Upper lobe of left lung (tissue), 6 donors: Measurements from ENCODE around the gene TBL1XR1. TPM values are rescaled to one million over a fixed set of nuclear protein-coding genes. Genes with fewer than 3 reads are reported as not detected.
"Not testable (repeated sequence)": the region's sequence is repeated elsewhere in the genome, so short reads cannot be mapped to it uniquely, and the experiment has no call there.

Experiments used
- ATAC-seq, 2 donors: fragments of 200-7000 bp; cut with Tn5 transposase; one replicate each; pipeline ENCODE4 v1.9.1; 2022; ENCODE audit warnings: mild to moderate bottlenecking in 2 of 2, moderate library complexity in 2 of 2; ENCODE audit not compliant: low FRiP score in 2 of 2
- DNase-seq, 2 donors: peaks; one replicate each; pipeline ENCODE4 v3.0.0-alpha.2; 2019 to 2020
- H3K27ac ChIP-seq, 4 donors: fragments of 200-600 bp; sonication (generic); one replicate each; pipeline ENCODE4 v1.5.1; 2016 to 2019
- H3K27me3 ChIP-seq, 4 donors: fragments of 200-600 bp; sonication (generic); one replicate each; pipeline ENCODE4 v1.5.1; 2017 to 2019
- H3K36me3 ChIP-seq, 4 donors: fragments of 200-600 bp; sonication (generic); one replicate each; pipeline ENCODE4 v1.5.1; 2016 to 2019
- H3K4me1 ChIP-seq, 4 donors: fragments of 200-600 bp; sonication (generic); one replicate each; pipeline ENCODE4 v1.5.1; 2018 to 2019
- H3K4me3 ChIP-seq, 4 donors: fragments of 200-600 bp; sonication (generic); one replicate each; pipeline ENCODE4 v1.5.1; 2017 to 2019; ENCODE audit warnings: mild to moderate bottlenecking in 2 of 4, moderate library complexity in 1 of 4
- H3K9me3 ChIP-seq, 4 donors: fragments of 200-600 bp; sonication (generic); one replicate each; pipeline ENCODE4 v1.5.1; 2018 to 2019
- CTCF ChIP-seq, 6 experiments: fragments of 450-650 bp in 4 of 6; fragments of 200-600 bp in 2 of 6; sonication (generic) in 2 of 6; IDR thresholded peaks; one replicate each; pipeline ENCODE4 v1.5.1; 2016 to 2019; ENCODE audit warnings: antibody characterized with exemption in 6 of 6
- EP300 ChIP-seq, 4 donors: sonication (generic); formaldehyde crosslinking; IDR thresholded peaks; one replicate each; pipeline ENCODE4 v1.5.1; 2017; ENCODE audit warnings: antibody characterized with exemption in 4 of 4, control low read depth in 2 of 4
- POLR2A ChIP-seq, 4 donors: fragments of 450-650 bp; IDR thresholded peaks; one replicate each; pipeline ENCODE4 v1.5.1; 2016 to 2017; ENCODE audit warnings: antibody characterized with exemption in 4 of 4, mild to moderate bottlenecking in 2 of 4
- POLR2AphosphoS5 ChIP-seq, 2 donors: sonication (generic); formaldehyde crosslinking; IDR thresholded peaks; one replicate each; pipeline ENCODE4 v1.5.1; 2017; ENCODE audit warnings: antibody characterized with exemption in 2 of 2
- WGBS, 2 donors: methylation state at CpG; one replicate each; pipeline ENCODE4 v1.1.5; 2017 to 2018; 5-methylcytosine and 5-hydroxymethylcytosine counted together
- total RNA-seq, 6 donors: library from RNA; depleted of rRNA in 4 of 6; stranded (reverse); fragments of >200 nt in 4 of 6; gene quantifications; one replicate each; pipeline versions ENCODE4 v1.1.0 to v1.2.1, GENCODE V29; 2016 to 2021
- donor health status: DM: no; HTN: no; CAD: no; lungs with moderate emphysema.
- donor health status: DM: no; HTN: yes; CAD: no; lungs with severe emphysema.

Gene TBL1XR1
- total RNA-seq, 6 donors from 2014 or later = 46.1 to 156 (median 86.6) TPM

DNA sequence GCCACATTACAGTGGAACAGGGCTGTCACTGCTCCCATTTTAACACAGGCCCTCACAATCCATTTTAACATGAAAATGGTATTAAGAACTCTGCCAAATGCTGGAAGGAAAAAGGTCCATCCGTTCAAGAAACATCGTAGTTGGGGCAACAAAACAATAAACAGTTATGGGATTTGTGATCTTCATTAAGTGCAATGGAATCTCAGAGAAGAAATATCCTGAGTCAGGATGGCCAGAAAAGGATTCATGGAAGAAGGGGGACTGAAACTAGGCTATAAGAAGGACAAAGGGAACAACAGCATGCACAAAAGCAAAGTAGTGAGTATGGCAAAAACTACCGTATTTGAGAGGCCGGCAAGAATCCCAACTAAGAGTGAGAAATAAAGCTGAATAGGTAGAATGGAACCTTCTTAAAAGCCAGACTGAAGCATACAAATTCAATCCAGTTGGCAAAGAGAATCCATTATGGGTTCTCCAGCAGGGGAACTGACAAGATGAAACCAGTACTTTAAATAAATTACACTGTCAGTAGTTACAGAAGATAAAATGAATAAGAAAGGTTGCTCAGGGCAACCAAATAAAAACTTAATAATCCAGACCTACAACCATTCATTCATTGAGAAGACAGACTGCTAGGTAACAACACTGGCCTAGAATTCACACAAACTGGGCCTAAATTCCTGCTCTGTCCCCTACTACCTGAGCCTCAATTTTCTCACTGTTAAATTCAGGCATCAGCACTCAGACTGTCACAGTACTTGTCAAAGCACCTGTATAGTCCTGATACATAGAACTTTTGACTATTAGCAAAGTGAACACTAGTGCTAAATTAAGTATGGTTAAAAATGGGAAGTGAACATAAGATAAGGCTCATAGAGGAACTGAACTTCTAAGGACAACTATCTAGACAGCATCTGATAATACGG is 6.3 kb downstream of the TBL1XR1 start:
- Histone ChIP-seq H3K27me3 (no peaks in the 10 kb centered on the region), H3K4me1 (peaks cover 30 to 58% (median 33%) of the 10 kb centered on the region in 4 donors), H3K9me3 (no peaks in the 10 kb centered on the region), H3K36me3 (no peaks in the 10 kb centered on the region), H3K4me3 (no peak overlapping the region), H3K27ac (peak overlapping the region in 2 of 4 donors; percentile 25 to 29)
- TF ChIP-seq POLR2AphosphoS5 (IDR thresholded peaks at IDR 0.05) = no peak
- no peak for TF ChIP-seq POLR2A (IDR thresholded peaks at IDR 0.05)
- no peak for TF ChIP-seq CTCF (IDR thresholded peaks at IDR 0.05)
- no peak for TF ChIP-seq EP300 (IDR thresholded peaks at IDR 0.05)
- DNase-seq = no peak
- ATAC-seq = peak in 1 of 2 donors; percentile 34
- WGBS, 2 donors = 47 to 55% methylated on average over 5 of the region's 5 CpGs

DNA sequence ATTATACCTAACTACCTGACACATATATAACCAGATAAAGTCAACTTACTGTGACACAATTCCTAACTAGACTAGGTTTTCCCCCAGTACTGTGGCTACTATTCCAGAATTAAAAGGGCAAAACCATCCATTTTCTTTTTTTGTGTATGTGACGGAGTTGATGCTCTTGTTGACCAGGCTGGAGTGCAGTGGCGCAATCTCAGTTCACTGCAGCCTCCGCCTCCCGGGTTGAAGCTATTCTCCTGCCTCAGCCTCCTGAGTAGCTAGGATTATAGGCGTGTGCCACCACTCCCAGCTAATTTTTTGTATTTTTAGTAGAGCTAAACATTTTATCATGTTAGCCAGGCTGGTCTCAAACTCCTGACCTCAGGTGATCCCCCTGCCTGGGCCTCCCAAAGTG is 7.1 kb downstream of the TBL1XR1 start:
- peak overlapping the region in 2 of 4 donors; percentile 25 to 32 for H3K27ac ChIP-seq
- ATAC-seq, DNase-seq, H3K27me3 ChIP-seq, H3K36me3 ChIP-seq, H3K9me3 ChIP-seq, H3K4me3 ChIP-seq: not testable (repeated sequence)
- 93% methylated on average over 5 of the region's 5 CpGs for WGBS, 2 donors
- peaks cover 30 to 62% (median 37%) of the 10 kb centered on the region in 4 donors for H3K4me1 ChIP-seq

GRCh38 chr3:177188325-177188724 is 9.0 kb downstream of the TBL1XR1 start:
- ATAC-seq = not testable (repeated sequence)

GRCh38 chr3:177186306-177186705 is 11.0 kb downstream of the TBL1XR1 start:
- no peak for ATAC-seq
- no peak overlapping the region for H3K4me3 ChIP-seq
- no peaks in the 10 kb centered on the region for H3K36me3 ChIP-seq
- H3K9me3 ChIP-seq = no peaks in the 10 kb centered on the region
- peaks cover 17 to 58% (median 31%) of the 10 kb centered on the region in 4 donors for H3K4me1 ChIP-seq
- no peak for TF ChIP-seq CTCF (IDR thresholded peaks at IDR 0.05)
- TF ChIP-seq POLR2AphosphoS5 (IDR thresholded peaks at IDR 0.05) = no peak
- 76 to 78% methylated on average over 1 of the region's 1 CpG for WGBS, 2 donors
- H3K27me3 ChIP-seq = no peaks in the 10 kb centered on the region
- no peak for DNase-seq
- no peak overlapping the region for H3K27ac ChIP-seq

More at GRCh38 chr3:177188325-177188724, 9.0 kb downstream of the TBL1XR1 start:
- H3K4me3 ChIP-seq, H3K9me3 ChIP-seq, H3K36me3 ChIP-seq, H3K27ac ChIP-seq, H3K27me3 ChIP-seq: not testable (repeated sequence)
- peaks cover 24 to 58% (median 31%) of the 10 kb centered on the region in 4 donors for H3K4me1 ChIP-seq
- peak in 1 of 2 donors; percentile 47 for DNase-seq
- WGBS, 2 donors = 61 to 66% methylated on average over 4 of the region's 4 CpGs

DNA sequence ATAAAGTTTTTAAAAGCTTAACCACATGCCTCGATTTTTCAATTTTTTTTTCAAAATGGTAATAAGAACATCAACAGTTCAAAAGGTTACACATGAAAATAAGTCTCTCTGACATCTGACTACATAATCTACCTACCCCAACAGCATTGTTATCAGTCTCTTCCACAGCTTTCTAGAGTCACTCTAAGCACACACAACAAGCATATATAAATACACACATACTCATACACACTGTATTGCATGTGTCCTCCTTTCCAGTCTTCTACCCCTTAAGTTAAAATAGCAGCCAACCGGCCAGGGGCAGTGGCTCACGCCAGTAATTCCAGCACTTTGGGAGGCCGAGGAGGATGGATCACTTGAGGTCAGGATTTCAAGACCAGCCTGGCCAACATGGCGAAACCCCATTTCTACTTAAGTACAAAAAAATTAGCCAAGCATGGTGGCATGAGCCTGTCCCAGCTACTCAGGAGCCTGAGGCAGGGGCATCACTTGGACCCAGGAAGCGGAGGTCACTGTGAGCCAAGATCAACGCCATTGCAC is 12.2 kb downstream of the TBL1XR1 start:
- WGBS, 2 donors = 78 to 88% methylated on average over 7 of the region's 7 CpGs
- no peak overlapping the region for H3K4me3 ChIP-seq
- H3K36me3 ChIP-seq = no peaks in the 10 kb centered on the region
- no peaks in the 10 kb centered on the region for H3K9me3 ChIP-seq
- no peak for DNase-seq
- ATAC-seq = no peak
- no peak for TF ChIP-seq CTCF (IDR thresholded peaks at IDR 0.05)
- no peak for TF ChIP-seq EP300 (IDR thresholded peaks at IDR 0.05)
- TF ChIP-seq POLR2A (IDR thresholded peaks at IDR 0.05) = no peak
- TF ChIP-seq POLR2AphosphoS5 (IDR thresholded peaks at IDR 0.05) = no peak
- peaks cover 6 to 53% (median 24%) of the 10 kb centered on the region in 4 donors for H3K4me1 ChIP-seq
- H3K27ac ChIP-seq = no peak overlapping the region
- H3K27me3 ChIP-seq = no peaks in the 10 kb centered on the region

DNA sequence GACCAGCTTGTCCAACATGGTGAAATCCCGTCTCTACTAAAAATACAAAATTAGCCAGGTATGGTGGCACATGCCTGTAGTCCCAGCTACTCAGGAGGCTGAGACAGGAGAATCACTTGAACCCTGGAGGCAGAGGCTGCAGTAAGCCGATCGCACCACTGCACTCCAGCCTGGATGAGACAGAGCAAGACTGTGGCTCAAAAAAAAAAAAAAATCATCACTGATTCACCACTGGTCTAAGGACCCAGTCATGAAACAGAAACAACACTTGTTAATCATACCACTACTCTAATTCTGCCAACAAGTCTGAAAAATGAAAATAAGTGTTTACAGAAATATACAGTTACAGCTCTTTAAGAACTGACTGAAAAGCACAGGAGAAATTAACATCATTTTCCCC is 12.7 kb downstream of the TBL1XR1 start:
- WGBS, 2 donors = 85 to 90% methylated on average over 3 of the region's 3 CpGs
- not testable (repeated sequence) for DNase-seq, H3K27ac ChIP-seq, H3K27me3 ChIP-seq, H3K4me3 ChIP-seq, H3K36me3 ChIP-seq, H3K9me3 ChIP-seq, ATAC-seq
- peaks cover 8 to 53% (median 24%) of the 10 kb centered on the region in 4 donors for H3K4me1 ChIP-seq
